ENCODE data around the gene CIAO3.

- TF ChIP-seq CTCF (IDR thresholded peaks at IDR 0.05; ENCODE audit: low read length) (no peak), EZH2 (optimal IDR thresholded peaks at IDR 0.05; ENCODE audit: low read depth, low read length) (no peak)
These were observed 19.3 kb upstream of the CIAO3 start for GRCh38 chr16:760065-760464.

Measured in MM.1S (cell line).